SH-SY5Y (cell line): Measurements from ENCODE around the gene SAMD11.

Experiments
- GATA2 ChIP-seq: IDR thresholded peaks from 2 replicates; pipeline ENCODE4 v1.6.1; 2011; ENCODE audit warnings: mild to moderate bottlenecking, low read depth, low read length
- GATA3 ChIP-seq: IDR thresholded peaks from 2 replicates; pipeline ENCODE4 v1.6.1; 2011; ENCODE audit warnings: low read depth, mild to moderate bottlenecking, low read length, moderate library complexity

DNA sequence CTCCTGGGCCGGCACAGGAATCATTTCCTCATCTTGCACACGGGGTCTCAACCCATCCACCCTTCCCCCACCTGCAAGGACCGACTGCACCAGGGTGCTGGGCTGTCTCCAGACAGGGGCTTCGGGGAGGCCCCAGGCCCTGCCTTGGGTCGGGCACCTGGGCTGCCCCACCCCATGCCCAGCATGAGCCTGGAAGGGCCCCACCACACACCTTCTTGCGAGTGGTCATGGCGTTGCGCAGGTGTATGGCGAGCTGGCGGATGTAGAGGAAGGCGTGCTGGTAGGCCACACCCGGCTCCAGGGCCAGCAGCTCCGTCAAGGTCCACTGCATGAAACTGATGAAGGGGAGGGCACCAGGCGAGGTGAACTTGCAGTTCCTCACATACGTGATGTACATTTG lies 28.5 kb downstream of the SAMD11 start:
- TF ChIP-seq GATA2 (no peak), GATA3 (no peak)
